ENCODE data around the gene PHOX2B. TPM values are rescaled to one million over a fixed set of nuclear protein-coding genes. Genes with fewer than 3 reads are reported as not detected.

Gene PHOX2B
- total and polyA plus RNA-seq, 9 of the 15 experiments (the other 6 are each of a cell fraction or from before 2014, with no cell fraction given), result not detected

DNA sequence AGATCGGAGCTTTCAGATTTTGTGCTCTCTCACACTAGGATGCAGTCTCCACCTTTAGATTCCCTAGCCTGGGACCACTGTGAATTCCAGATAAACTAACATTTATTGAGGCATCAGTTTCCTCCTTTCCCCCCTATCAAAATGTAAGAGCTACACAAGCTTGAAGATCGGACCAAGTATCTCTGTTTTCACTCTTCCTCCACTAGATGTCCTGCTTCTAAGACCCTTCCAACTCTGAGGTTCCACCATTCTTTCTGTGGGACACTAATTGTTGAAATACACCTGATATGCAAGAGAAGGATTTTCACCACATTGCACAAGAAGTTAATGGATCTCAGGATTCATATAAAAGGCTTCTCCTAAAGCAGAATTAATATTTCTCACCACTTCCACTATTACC, 43.0 kb upstream of the PHOX2B start (continued):
- TF ChIP-seq, protein P1, sequence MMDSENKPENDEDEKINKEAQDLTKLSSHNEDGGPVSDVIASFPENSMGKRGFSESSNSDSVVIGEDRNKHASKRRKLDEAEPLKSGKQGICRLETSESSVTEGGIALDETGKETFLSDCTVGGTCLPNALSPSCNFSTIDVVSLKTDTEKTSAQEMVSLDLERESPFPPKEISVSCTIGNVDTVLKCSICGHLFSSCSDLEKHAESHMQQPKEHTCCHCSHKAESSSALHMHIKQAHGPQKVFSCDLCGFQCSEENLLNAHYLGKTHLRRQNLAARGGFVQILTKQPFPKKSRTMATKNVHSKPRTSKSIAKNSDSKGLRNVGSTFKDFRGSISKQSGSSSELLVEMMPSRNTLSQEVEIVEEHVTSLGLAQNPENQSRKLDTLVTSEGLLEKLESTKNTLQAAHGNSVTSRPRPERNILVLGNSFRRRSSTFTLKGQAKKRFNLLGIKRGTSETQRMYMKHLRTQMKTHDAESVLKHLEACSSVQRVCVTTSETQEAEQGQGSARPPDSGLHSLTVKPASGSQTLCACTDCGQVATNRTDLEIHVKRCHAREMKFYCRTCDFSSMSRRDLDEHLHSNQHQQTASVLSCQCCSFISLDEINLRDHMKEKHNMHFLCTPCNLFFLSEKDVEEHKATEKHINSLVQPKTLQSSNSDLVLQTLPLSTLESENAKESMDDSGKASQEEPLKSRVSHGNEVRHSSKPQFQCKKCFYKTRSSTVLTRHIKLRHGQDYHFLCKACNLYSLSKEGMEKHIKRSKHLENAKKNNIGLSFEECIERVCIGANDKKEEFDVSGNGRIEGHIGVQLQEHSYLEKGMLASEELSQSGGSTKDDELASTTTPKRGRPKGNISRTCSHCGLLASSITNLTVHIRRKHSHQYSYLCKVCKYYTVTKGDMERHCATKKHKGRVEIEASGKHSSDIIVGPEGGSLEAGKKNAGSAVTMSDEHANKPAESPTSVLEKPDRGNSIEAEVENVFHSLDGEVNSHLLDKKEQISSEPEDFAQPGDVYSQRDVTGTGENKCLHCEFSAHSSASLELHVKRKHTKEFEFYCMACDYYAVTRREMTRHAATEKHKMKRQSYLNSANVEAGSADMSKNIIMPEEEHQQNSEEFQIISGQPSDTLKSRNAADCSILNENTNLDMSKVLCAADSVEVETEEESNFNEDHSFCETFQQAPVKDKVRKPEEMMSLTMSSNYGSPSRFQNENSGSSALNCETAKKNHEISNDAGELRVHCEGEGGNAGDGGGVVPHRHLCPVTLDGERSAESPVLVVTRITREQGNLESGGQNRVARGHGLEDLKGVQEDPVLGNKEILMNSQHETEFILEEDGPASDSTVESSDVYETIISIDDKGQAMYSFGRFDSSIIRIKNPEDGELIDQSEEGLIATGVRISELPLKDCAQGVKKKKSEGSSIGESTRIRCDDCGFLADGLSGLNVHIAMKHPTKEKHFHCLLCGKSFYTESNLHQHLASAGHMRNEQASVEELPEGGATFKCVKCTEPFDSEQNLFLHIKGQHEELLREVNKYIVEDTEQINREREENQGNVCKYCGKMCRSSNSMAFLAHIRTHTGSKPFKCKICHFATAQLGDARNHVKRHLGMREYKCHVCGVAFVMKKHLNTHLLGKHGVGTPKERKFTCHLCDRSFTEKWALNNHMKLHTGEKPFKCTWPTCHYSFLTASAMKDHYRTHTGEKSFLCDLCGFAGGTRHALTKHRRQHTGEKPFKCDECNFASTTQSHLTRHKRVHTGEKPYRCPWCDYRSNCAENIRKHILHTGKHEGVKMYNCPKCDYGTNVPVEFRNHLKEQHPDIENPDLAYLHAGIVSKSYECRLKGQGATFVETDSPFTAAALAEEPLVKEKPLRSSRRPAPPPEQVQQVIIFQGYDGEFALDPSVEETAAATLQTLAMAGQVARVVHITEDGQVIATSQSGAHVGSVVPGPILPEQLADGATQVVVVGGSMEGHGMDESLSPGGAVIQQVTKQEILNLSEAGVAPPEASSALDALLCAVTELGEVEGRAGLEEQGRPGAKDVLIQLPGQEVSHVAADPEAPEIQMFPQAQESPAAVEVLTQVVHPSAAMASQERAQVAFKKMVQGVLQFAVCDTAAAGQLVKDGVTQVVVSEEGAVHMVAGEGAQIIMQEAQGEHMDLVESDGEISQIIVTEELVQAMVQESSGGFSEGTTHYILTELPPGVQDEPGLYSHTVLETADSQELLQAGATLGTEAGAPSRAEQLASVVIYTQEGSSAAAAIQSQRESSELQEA (IDR thresholded peaks at IDR 0.05; ENCODE audit: low read depth), result no peak

DNA sequence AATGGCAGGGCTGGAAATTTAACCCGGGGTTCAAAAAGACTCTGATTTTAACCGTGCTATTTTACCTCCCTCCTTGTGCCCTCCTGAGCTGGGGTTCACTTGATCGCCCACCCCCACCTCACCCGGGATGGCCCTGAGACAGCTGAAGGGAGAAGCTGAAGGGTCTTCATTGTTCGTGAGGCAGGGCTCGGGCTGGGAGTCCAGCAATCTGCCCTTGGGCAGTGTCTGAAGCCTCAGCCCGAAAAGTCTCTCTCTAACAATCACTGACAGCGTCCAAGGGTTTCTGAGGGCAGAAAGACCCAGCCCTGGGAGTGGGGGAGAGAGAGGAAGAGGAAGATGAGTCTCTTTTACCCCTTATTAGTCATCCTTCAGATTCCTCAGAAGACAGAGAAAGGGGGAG, 39.4 kb upstream of the PHOX2B start:
- no TSS peak for BruUV-seq (replicated peaks)
- Histone ChIP-seq H3K4me3 (no peak overlapping the region), H3K4me2 (ENCODE audit: insufficient read depth, low read length) (no peak overlapping the region), H3K79me2 (ENCODE audit: control insufficient read depth, insufficient read depth, low read length) (no peaks in the 10 kb centered on the region), H3K9me1 (ENCODE audit: control insufficient read depth, insufficient read depth, low read length) (no peaks in the 10 kb centered on the region), H4K20me1 (replicated peaks; ENCODE audit: control insufficient read depth, insufficient read depth, low read length) (no peaks in the 10 kb centered on the region), H2AFZ (ENCODE audit: low read depth, low read length) (no peak overlapping the region), H3K4me1 (replicated peaks in 1 of 2; ENCODE audit: control insufficient read depth in 2 of 2, insufficient read depth in 2 of 2, low read length in 2 of 2) (no peaks in the 10 kb centered on the region), H3K9ac (ENCODE audit: insufficient read depth in 1 of 2, low read depth in 2 of 2, low read length in 2 of 2) (no peak overlapping the region), H3K27ac (ENCODE audit: extremely low read depth, low read depth, low read length) (no peak overlapping the region), H3K27me3 (ENCODE audit: control insufficient read depth in 2 of 2, insufficient read depth in 2 of 2, low read length in 2 of 2) (no peaks in the 10 kb centered on the region), H3K9me3 (replicated peaks; ENCODE audit: control insufficient read depth, insufficient read depth, low read depth, low read length) (no peaks in the 10 kb centered on the region), H3K36me3 (ENCODE audit: control insufficient read depth, insufficient read depth, low read length) (no peaks in the 10 kb centered on the region)
- intact Hi-C loops (cut with micrococcal nuclease) (no loop called here), in situ Hi-C loops (cut with MboI) (no loop called here)
- FAIRE-seq (no peak), DNase-seq (ENCODE audit: extremely low read depth in 1 of 4, low spot score in 3 of 4) (no peak), ATAC-seq (no peak)
- POLR2A ChIA-PET, result no interaction called here
- 0% methylated on average over 7 of the region's 8 CpGs for WGBS (ENCODE audit: insufficient coverage, low coverage, missing lambda C conversion rate)
- TF ChIP-seq ZNF143 (CRISPR knock-in tag; IDR thresholded peaks at IDR 0.05) (no peak), ESRRA (IDR thresholded peaks at IDR 0.05; ENCODE audit: borderline replicate concordance, low read depth) (no peak), SMAD2 (IDR thresholded peaks at IDR 0.05; ENCODE audit: low read depth, low read length) (no peak), HDAC2 (IDR thresholded peaks at IDR 0.05) (no peak), ZNF3 (CRISPR knock-in tag; IDR thresholded peaks at IDR 0.05) (no peak), HDAC3 (IDR thresholded peaks at IDR 0.05; ENCODE audit: borderline replicate concordance, partially characterized antibody) (no peak)
- TF ChIP-seq, protein P2, sequence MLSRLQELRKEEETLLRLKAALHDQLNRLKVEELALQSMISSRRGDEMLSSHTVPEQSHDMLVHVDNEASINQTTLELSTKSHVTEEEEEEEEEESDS (CRISPR knock-in tag; IDR thresholded peaks at IDR 0.05), result no peak
- TF ChIP-seq, protein P3, sequence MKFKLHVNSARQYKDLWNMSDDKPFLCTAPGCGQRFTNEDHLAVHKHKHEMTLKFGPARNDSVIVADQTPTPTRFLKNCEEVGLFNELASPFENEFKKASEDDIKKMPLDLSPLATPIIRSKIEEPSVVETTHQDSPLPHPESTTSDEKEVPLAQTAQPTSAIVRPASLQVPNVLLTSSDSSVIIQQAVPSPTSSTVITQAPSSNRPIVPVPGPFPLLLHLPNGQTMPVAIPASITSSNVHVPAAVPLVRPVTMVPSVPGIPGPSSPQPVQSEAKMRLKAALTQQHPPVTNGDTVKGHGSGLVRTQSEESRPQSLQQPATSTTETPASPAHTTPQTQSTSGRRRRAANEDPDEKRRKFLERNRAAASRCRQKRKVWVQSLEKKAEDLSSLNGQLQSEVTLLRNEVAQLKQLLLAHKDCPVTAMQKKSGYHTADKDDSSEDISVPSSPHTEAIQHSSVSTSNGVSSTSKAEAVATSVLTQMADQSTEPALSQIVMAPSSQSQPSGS (CRISPR knock-in tag; IDR thresholded peaks at IDR 0.05), result no peak
- CTCF ChIA-PET (ENCODE audit: low intra/inter-chr PET ratio), result no interaction called here
